ENCODE results near the gene ZNF19.
A peak's percentile ranks its signal among the peaks of the same experiment; 100 is the strongest.

The ZNF19 gene

DNA sequence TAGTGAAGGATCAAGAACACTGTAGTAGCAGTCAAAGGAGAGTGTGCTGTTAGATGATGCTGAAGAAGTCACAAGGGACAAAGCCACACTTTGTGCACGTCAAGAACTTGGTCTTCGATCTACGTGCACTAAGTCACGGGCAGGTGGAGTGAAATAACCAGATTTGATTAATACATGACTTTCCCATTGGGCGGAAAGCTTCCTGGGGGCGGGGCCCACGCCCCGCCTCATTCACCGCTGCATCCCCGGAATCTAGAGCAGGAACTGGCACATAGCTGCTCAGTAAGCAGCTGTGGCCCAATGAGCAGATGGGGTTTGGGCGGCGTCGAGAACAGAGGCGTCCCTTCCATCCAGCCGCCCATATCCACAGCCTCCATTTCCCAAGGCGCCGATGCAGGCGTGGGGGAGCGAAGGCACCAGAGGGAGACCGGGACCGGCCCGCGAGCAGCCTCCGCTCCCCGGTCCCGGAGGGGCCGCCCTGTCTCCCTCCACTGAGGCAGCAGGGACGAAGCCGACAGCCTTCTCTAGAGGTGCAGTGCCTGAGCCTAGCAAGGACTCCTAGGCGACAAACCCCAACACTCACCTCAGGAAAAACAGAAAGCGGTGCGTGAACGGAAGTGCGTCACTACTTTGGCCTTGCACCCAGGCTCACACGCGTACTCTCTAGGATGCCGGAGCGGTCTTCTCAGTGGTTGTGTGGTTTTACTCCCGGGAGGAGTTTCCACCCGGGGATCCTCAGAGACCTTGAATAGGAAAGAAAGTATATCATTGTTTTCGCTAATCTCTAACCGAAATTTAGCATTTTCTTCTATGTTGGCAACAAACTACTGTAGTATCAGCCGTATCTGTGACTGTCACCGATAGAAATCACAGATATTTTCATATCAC is 4.9 kb downstream of the ZNF19 start:
- H3K4me3 ChIP-seq (ENCODE audit: low read depth in 1 of 2, low read length in 2 of 2) = peak overlapping the region; percentile 51 to 95
- peak overlapping the region; percentile 92 for H3K27ac ChIP-seq (ENCODE audit: low read depth, low read length)
- H3K9ac ChIP-seq (ENCODE audit: low read length) = peak overlapping the region; percentile 90
- H3K36me3 ChIP-seq (ENCODE audit: insufficient read depth, low read length) = no peaks in the 10 kb centered on the region
- H3K4me1 ChIP-seq (ENCODE audit: insufficient read depth, low read length) = no peaks in the 10 kb centered on the region
- no peaks in the 10 kb centered on the region for H3K9me3 ChIP-seq (ENCODE audit: low read length)
- no peaks in the 10 kb centered on the region for H3K27me3 ChIP-seq (ENCODE audit: control insufficient read depth in 1 of 2, insufficient read depth in 2 of 2, low read length in 2 of 2)

DNA sequence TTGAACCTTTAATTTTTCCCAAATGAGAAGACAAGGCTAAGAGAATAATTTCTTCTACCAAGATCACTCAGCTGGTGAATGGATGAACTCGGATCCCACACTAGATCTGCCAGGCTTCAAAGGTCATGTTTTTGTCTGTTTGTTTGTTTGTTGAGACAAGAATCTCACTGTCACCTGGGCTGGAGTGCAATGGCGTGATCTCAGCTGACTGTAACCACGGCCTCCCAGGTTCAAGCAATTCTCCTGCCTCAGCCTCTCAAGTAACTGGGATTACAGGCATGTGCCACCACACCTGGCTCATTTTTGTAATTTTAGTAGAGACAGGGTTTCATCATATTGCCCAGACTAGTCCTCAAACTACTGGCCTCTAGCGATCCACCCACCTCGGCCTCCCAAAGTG is 6.6 kb downstream of the ZNF19 start:
- Histone ChIP-seq H3K27ac (ENCODE audit: low read depth, low read length) (no peak overlapping the region), H3K27me3 (ENCODE audit: control insufficient read depth in 1 of 2, insufficient read depth in 2 of 2, low read length in 2 of 2) (no peaks in the 10 kb centered on the region), H3K9me3 (ENCODE audit: low read length) (no peaks in the 10 kb centered on the region), H3K9ac (ENCODE audit: low read length) (no peak overlapping the region), H3K36me3 (ENCODE audit: insufficient read depth, low read length) (peaks cover 9% of the 10 kb centered on the region), H3K4me3 (ENCODE audit: low read depth in 1 of 2, low read length in 2 of 2) (no peak overlapping the region), H3K4me1 (ENCODE audit: insufficient read depth, low read length) (no peaks in the 10 kb centered on the region)

DNA sequence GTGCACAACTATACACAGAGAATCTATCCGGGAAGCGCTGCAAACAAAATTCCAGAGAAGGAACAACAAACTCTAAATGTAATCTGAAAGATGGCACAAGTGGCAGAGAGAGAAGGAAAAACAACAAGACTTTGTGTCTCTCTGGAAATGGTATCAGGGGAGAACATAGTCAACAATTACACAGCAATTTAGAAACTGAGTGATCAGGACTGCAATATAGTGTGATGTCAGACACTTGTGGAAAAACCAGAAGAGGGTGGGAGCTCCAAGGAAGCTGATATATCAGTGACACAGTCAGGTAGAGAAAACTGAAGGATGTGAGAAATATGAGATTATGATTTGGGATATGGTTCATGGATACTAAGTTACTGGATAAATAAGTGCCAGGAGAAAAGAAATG is 8.2 kb downstream of the ZNF19 start:
- Histone ChIP-seq H3K9me3 (ENCODE audit: low read length) (no peaks in the 10 kb centered on the region), H3K27ac (ENCODE audit: low read depth, low read length) (no peak overlapping the region), H3K4me3 (ENCODE audit: low read depth in 1 of 2, low read length in 2 of 2) (no peak overlapping the region), H3K27me3 (ENCODE audit: control insufficient read depth in 1 of 2, insufficient read depth in 2 of 2, low read length in 2 of 2) (no peaks in the 10 kb centered on the region), H3K4me1 (ENCODE audit: insufficient read depth, low read length) (no peaks in the 10 kb centered on the region), H3K9ac (ENCODE audit: low read length) (no peak overlapping the region), H3K36me3 (ENCODE audit: insufficient read depth, low read length) (peaks cover 25% of the 10 kb centered on the region)

DNA sequence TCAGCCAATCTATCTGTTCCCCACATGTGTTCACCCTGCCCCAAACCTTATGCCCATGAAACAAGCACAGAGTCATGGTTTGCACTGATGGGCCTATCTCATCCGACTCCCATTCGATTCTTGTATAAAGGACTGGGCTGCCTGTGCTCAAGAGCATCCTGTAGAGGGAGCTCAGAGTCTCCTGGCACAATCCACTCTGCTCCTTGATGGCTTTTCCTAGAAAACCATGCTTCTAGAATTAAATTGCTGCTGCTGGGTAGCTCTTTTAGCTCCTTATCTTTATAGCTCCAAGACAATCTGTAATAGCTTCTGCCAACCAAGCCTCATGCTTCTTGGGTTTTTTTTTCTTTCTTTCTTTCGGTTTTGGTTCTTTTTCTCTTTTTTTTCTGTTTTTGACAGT is 9.7 kb downstream of the ZNF19 start:
- H3K36me3 ChIP-seq (ENCODE audit: insufficient read depth, low read length) = peaks cover 38% of the 10 kb centered on the region
- H3K4me1 ChIP-seq (ENCODE audit: insufficient read depth, low read length) = no peaks in the 10 kb centered on the region

DNA sequence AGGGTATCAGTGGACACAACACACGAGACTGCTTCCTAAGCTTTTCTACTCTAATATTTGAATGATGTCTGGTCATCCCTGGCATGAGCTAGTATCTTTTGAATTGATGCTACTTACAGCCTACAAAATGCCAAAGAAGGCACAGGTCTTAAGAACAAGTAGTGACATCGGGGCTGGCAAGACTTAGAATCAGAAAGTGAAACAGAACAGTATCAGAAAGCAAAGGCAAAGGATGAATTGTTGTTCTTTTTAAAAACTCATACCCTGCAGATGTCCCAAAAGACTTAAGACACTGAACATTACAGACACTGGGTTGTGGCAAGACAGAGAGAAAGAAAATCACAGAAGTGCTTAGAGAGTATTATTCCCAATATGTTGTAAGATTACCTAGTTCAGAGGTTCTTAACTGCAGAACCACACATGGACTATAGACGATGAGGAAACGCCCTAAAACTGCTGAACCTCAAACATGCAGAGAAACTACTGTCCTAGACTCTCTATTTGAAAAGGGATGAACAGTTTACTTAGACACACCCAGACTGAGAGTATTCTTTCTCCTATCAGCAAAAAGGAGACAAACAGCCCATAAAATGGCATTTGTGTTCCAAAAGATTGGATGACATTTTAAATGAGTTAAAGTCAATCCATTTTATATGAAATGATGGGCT is 12.5 kb downstream of the ZNF19 start:
- peaks cover 42% of the 10 kb centered on the region for H3K36me3 ChIP-seq (ENCODE audit: insufficient read depth, low read length)
- no peak overlapping the region for H3K4me3 ChIP-seq (ENCODE audit: low read depth in 1 of 2, low read length in 2 of 2)
- H3K9me3 ChIP-seq (ENCODE audit: low read length) = no peaks in the 10 kb centered on the region
- no peaks in the 10 kb centered on the region for H3K27me3 ChIP-seq (ENCODE audit: control insufficient read depth in 1 of 2, insufficient read depth in 2 of 2, low read length in 2 of 2)
- H3K4me1 ChIP-seq (ENCODE audit: insufficient read depth, low read length) = no peaks in the 10 kb centered on the region
- H3K9ac ChIP-seq (ENCODE audit: low read length) = no peak overlapping the region
- no peak overlapping the region for H3K27ac ChIP-seq (ENCODE audit: low read depth, low read length)

More for the DNA sequence above, 9.7 kb downstream of the ZNF19 start:
- no peaks in the 10 kb centered on the region for H3K9me3 ChIP-seq (ENCODE audit: low read length)
- H3K27me3 ChIP-seq (ENCODE audit: control insufficient read depth in 1 of 2, insufficient read depth in 2 of 2, low read length in 2 of 2) = no peaks in the 10 kb centered on the region
- H3K4me3 ChIP-seq (ENCODE audit: low read depth in 1 of 2, low read length in 2 of 2) = no peak overlapping the region
- H3K27ac ChIP-seq (ENCODE audit: low read depth, low read length) = no peak overlapping the region
- H3K9ac ChIP-seq (ENCODE audit: low read length) = no peak overlapping the region

DNA sequence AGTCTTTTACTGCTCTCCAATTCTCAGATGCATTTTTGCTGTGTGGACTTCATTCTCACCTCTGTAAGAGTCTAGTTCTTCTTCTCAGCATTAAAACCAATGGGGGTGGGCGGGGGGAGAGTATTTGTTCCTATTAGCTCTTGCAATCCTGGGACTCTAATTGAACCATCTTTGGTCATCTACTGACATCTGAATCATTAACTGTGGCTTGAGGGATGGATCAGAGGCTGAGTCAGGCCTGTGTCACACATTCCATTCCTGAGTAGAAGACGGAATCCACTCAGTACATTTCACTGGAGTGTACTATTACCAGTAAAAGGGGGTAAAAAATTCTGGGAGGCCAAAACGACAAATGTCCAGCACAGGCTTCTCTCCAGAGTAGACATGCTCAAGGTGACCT is 14.3 kb downstream of the ZNF19 start:
- Histone ChIP-seq H3K27me3 (ENCODE audit: control insufficient read depth in 1 of 2, insufficient read depth in 2 of 2, low read length in 2 of 2) (no peaks in the 10 kb centered on the region), H3K4me3 (ENCODE audit: low read depth in 1 of 2, low read length in 2 of 2) (no peak overlapping the region), H3K27ac (ENCODE audit: low read depth, low read length) (no peak overlapping the region), H3K9ac (ENCODE audit: low read length) (no peak overlapping the region), H3K4me1 (ENCODE audit: insufficient read depth, low read length) (no peaks in the 10 kb centered on the region), H3K9me3 (ENCODE audit: low read length) (no peaks in the 10 kb centered on the region), H3K36me3 (ENCODE audit: insufficient read depth, low read length) (peaks cover 44% of the 10 kb centered on the region)

DNA sequence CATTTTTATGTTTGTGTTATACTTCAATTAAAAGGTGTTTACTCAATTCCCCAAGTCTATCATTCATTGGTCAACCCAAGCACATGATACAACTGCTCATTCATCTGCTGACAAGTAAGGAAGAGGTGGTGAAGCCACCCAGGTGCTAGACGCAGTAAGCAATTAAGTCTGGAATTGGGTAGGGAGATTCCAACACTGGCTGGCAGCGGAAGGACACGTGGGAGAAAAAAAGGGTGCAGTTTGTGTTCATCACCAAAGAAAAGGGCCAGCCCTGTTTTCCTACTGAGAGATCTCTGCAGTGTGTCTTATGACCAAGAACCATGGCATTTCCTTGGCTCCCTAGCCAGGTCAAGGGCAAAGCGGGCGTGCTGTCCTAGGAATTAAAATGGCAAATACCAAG is 15.2 kb downstream of the ZNF19 start:
- Histone ChIP-seq H3K27ac (ENCODE audit: low read depth, low read length) (no peak overlapping the region), H3K4me3 (ENCODE audit: low read depth in 1 of 2, low read length in 2 of 2) (no peak overlapping the region), H3K27me3 (ENCODE audit: control insufficient read depth in 1 of 2, insufficient read depth in 2 of 2, low read length in 2 of 2) (no peaks in the 10 kb centered on the region), H3K4me1 (ENCODE audit: insufficient read depth, low read length) (no peaks in the 10 kb centered on the region), H3K9me3 (ENCODE audit: low read length) (no peaks in the 10 kb centered on the region), H3K36me3 (ENCODE audit: insufficient read depth, low read length) (peaks cover 44% of the 10 kb centered on the region), H3K9ac (ENCODE audit: low read length) (no peak overlapping the region)

DNA sequence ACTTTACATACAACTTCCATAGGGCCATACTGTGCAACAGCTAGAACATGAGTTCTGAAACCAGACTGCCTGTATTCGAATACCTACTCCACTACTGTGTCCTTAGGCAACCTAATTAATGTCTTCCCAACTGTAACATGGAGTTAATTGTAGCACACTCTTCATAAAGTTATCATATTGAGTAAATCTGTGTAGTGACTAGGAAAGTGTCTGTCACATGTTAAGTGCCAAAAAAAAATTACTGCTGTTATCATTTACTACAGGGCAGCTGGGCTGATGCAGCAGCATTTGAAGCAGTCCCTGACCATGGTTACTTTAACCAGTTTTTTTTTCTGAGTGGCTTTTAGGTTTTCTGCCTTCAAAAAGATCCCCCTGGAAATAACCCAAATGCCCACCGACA is 16.2 kb downstream of the ZNF19 start:
- Histone ChIP-seq H3K27me3 (ENCODE audit: control insufficient read depth in 1 of 2, insufficient read depth in 2 of 2, low read length in 2 of 2) (no peaks in the 10 kb centered on the region), H3K4me3 (ENCODE audit: low read depth in 1 of 2, low read length in 2 of 2) (no peak overlapping the region), H3K9ac (ENCODE audit: low read length) (no peak overlapping the region), H3K4me1 (ENCODE audit: insufficient read depth, low read length) (no peaks in the 10 kb centered on the region), H3K27ac (ENCODE audit: low read depth, low read length) (no peak overlapping the region), H3K36me3 (ENCODE audit: insufficient read depth, low read length) (peaks cover 38% of the 10 kb centered on the region), H3K9me3 (ENCODE audit: low read length) (no peaks in the 10 kb centered on the region)

DNA sequence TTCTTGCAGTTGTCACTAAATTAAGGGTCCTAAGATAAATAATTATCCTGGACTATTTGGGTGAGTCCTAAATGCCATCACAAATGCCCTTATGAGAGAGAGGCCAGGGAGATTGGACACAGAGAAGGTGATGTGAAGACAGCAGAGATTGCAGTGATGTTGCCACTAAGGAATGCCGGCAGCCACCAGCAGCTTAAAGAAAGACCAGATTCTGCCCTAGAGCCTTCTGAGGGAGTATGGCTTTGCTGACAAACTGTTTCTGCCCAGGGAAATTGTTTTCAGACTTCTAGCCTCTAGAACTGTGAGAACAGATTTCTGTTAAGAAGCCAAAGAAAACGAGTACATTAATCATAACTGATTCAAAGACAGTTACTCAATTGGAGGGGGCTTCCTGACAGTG is 17.1 kb downstream of the ZNF19 start:
- Histone ChIP-seq H3K36me3 (ENCODE audit: insufficient read depth, low read length) (peaks cover 29% of the 10 kb centered on the region), H3K27ac (ENCODE audit: low read depth, low read length) (no peak overlapping the region), H3K9me3 (ENCODE audit: low read length) (no peaks in the 10 kb centered on the region), H3K9ac (ENCODE audit: low read length) (no peak overlapping the region), H3K4me1 (ENCODE audit: insufficient read depth, low read length) (no peaks in the 10 kb centered on the region), H3K4me3 (ENCODE audit: low read depth in 1 of 2, low read length in 2 of 2) (no peak overlapping the region), H3K27me3 (ENCODE audit: control insufficient read depth in 1 of 2, insufficient read depth in 2 of 2, low read length in 2 of 2) (no peaks in the 10 kb centered on the region)

DNA sequence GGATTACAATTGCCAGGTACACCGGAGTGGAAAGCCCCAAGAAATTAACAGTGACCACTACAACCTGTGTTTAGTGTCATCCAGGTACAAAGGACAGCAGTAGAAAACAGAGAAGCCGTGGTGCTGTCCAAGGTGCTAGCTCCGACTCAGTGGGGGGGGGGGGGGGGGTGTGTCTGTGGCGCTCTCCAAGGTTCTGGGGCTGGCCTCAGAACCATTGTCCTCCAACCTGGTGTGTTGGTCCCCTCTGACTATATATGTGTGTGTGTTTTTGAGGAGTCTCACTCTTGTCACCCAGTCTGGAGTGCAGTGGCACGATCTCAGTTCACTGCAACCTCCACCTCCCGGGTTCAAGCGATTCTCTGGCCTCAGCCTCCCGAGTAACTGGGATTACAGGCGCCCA is 21.3 kb downstream of the ZNF19 start:
- Histone ChIP-seq H3K27ac (ENCODE audit: low read depth, low read length) (no peak overlapping the region), H3K9ac (ENCODE audit: low read length) (no peak overlapping the region), H3K4me1 (ENCODE audit: insufficient read depth, low read length) (peaks cover 3% of the 10 kb centered on the region), H3K4me3 (ENCODE audit: low read depth in 1 of 2, low read length in 2 of 2) (no peak overlapping the region), H3K36me3 (ENCODE audit: insufficient read depth, low read length) (peaks cover 5% of the 10 kb centered on the region), H3K27me3 (ENCODE audit: control insufficient read depth in 1 of 2, insufficient read depth in 2 of 2, low read length in 2 of 2) (no peaks in the 10 kb centered on the region), H3K9me3 (ENCODE audit: low read length) (no peaks in the 10 kb centered on the region)

DNA sequence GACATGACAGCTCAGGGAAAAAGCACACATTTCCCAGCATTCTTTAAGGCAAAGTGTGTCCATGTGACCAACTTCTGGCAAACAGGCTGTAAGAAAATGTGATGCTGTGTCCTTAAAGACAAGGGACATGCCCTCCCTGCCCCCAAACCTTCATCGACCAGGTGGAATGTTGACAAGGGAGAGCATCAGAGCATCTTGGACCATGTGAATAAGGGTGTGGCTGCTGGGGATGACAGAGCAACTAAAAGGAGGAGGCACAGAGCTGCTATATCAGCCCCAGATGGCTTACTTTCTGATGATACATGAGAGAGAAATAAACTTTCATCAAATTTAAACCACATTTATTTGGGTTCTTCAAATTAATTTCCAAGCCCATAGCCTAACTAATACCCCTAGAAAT is 24.9 kb downstream of the ZNF19 start:
- Histone ChIP-seq H3K4me3 (ENCODE audit: low read depth in 1 of 2, low read length in 2 of 2) (no peak overlapping the region), H3K27ac (ENCODE audit: low read depth, low read length) (no peak overlapping the region), H3K4me1 (ENCODE audit: insufficient read depth, low read length) (peaks cover 24% of the 10 kb centered on the region), H3K27me3 (ENCODE audit: control insufficient read depth in 1 of 2, insufficient read depth in 2 of 2, low read length in 2 of 2) (no peaks in the 10 kb centered on the region), H3K9ac (ENCODE audit: low read length) (no peak overlapping the region), H3K36me3 (ENCODE audit: insufficient read depth, low read length) (no peaks in the 10 kb centered on the region), H3K9me3 (ENCODE audit: low read length) (no peaks in the 10 kb centered on the region)

All from muscle layer of colon (tissue), 2 donors.